ENCODE data around the gene TCF3.

DNA sequence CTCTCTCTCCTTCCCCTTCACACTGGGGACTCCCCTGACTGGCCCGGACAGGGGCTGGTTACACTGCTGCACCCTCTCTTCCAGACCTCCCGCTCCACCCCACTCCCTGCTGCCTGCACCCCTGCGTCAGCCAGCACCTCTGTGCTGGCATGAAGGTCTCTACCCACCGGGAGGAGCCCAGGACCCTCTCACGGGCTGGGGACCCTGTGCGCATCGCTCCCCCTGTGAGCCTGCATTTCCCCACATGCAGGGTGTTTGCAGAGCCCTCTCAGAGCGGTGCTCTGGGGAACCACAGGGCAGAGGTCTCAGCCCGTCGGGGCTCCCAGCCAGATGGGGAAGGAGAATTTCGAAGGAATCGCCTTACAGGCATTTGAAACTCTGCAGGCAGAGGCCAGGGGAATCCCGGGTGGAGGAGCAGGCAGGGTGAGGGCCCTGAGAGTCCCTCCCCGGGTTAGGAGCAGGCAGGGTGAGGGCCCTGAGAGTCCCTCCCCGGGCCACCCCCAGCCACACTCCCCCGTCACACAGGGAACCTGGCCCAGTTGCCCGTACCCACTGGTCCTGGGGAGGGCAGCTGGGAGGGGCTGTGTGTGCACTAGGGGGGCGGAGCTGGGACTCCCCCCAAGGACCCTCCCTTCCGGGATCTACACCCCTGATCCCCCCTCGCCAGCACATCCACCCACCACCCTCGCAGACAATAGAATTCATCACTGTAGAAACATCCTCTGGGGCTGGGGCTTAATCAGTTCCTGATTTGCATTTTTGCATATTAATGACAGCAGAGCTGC lies 16.3 kb upstream of the TCF3 start:
- no peak for TF ChIP-seq POLR2A (IDR thresholded peaks at IDR 0.05; ENCODE audit: low read depth, low read length)
- TF ChIP-seq TAF1 (IDR thresholded peaks at IDR 0.05; ENCODE audit: borderline replicate concordance, low read depth, low read length) = no peak
- no peak for TF ChIP-seq POLR2AphosphoS5 (IDR thresholded peaks at IDR 0.05; ENCODE audit: low read depth, low read length)
